ENCODE results near the gene ZNF195. TPM values are rescaled to one million over a fixed set of nuclear protein-coding genes. Genes with fewer than 3 reads are reported as not detected.
"Not testable (repeated sequence)": the region's sequence is repeated elsewhere in the genome, so short reads cannot be mapped to it uniquely, and the experiment has no call there.

ZNF195 gene
- total RNA-seq, 1 donor: 18.1 TPM

DNA sequence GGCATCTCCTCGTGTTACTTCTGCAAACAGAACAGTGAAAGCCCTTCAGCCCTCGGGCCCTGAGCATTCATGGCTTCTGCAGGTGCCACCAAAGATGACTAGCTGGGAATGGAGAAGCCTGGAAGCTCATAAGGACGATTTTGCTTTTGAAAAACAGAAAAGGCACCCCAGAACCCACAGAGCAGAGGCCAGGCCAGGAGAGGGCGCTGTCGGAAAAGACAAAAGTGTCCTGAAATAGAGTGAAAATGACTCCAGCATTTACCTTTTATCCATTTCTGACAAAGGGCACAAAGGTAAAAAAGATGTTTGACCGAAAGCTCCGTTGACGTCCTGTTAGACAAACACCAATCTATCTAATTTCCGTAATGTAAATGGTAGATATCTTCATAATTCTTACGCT is 37.6 kb downstream of the ZNF195 start:
- DNase-seq (ENCODE audit: low read depth): peak; percentile 13

DNA sequence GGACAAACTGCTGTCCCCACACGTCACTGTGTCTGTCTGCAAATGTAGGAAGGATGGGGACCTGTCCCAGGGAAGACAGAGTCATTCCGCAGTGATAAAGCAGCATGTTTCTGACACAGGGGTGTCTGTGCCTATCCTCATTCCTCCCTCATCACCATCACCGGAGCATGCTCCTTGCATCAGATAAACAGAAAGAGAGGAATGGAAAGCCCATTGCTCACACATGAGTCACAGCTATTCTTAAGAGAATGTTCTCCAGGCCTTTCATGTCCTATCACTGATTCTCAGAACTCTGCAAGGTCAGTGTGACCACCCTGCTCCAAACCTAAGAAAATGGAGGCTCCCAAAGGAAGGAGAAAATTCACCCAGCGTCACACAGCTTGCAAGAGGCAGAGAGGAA is 38.9 kb downstream of the ZNF195 start:
- DNase-seq (ENCODE audit: low read depth): peak; percentile 74
- no peak overlapping the region for H3K4me3 ChIP-seq (ENCODE audit: low read depth, low read length)
- TF ChIP-seq, protein P1, sequence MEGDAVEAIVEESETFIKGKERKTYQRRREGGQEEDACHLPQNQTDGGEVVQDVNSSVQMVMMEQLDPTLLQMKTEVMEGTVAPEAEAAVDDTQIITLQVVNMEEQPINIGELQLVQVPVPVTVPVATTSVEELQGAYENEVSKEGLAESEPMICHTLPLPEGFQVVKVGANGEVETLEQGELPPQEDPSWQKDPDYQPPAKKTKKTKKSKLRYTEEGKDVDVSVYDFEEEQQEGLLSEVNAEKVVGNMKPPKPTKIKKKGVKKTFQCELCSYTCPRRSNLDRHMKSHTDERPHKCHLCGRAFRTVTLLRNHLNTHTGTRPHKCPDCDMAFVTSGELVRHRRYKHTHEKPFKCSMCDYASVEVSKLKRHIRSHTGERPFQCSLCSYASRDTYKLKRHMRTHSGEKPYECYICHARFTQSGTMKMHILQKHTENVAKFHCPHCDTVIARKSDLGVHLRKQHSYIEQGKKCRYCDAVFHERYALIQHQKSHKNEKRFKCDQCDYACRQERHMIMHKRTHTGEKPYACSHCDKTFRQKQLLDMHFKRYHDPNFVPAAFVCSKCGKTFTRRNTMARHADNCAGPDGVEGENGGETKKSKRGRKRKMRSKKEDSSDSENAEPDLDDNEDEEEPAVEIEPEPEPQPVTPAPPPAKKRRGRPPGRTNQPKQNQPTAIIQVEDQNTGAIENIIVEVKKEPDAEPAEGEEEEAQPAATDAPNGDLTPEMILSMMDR (IDR thresholded peaks at IDR 0.05; ENCODE audit: insufficient read depth, low read length): no peak

More for the DNA sequence above, 37.6 kb downstream of the ZNF195 start:
- TF ChIP-seq, protein P1 (IDR thresholded peaks at IDR 0.05; ENCODE audit: insufficient read depth, low read length): peak; percentile 46
- H3K4me3 ChIP-seq (ENCODE audit: low read depth, low read length): no peak overlapping the region

DNA sequence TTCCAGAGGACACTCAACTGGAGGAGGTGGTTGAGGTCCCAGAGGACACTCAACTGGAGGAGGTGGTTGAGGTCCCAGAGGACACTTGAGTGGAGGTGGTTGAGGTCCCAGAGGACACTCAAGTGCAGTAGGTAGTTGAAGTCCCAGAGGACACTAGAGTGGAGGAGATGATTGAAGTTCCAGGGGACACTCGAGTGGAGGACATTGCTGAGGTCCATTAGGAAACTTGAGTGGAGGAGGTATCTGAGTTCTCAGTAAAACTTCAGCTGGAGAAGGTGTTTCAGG is 39.7 kb downstream of the ZNF195 start:
- no peak for DNase-seq (ENCODE audit: low read depth)
- TF ChIP-seq, protein P1 (IDR thresholded peaks at IDR 0.05; ENCODE audit: insufficient read depth, low read length): no peak
- no peak overlapping the region for H3K4me3 ChIP-seq (ENCODE audit: low read depth, low read length)

DNA sequence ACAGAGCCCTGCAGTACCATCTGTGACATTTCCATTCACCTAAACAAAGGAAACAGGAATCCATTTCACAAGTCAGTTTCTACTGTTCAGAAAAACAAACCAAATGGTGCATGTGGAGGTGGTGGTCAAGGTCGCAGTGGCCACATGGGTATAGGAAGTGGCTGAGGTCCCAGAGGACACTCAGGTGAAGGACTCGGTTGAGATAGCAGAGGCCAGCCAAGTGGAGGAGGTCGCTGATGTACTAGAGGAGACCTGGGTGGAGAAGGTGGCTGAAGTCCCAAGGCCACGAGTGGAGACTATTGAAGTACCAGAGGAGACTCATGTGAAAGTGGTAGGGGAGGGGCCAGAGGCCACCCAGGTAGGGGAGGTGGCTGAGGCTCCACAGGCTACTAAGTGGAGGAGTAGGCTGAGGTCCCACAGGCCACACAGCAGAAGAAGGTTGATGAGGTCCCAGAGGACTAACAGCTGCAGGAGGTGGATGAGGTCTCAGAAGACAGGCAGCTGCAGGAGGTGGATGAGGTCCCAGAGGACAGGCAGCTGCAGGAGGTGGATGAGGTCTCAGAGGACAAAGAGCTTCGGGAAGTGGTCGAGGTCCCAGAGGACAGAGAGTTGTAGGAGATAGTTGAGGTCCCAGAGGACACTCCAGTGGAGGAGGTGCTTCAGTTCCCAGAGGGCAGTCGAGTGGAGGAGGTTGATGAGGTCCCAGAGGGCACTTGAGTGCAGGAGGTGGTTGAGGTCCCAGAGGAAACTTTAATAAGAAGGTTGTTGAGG is 40.2 kb downstream of the ZNF195 start:
- no peak overlapping the region for H3K4me3 ChIP-seq (ENCODE audit: low read depth, low read length)
- TF ChIP-seq, protein P1 (IDR thresholded peaks at IDR 0.05; ENCODE audit: insufficient read depth, low read length): no peak
- DNase-seq (ENCODE audit: low read depth): no peak

DNA sequence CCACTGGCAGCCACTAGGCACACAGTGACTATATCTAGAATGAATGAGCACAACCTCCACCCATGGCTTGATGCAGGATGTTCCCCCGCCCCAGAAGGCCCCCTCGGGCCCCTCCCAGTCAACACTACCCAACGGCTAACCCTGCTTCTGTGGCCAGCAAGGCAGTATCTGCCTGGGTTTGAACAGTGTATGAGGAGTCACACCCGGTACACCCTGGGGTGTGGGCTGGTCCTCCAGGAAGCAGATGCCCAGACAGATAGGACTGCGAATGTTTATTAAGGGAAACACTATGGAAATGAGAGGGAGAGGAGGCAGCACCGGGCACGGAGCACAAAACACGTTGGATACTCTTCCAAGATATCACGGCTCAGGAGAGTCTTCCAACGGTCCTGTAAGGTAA is 42.5 kb downstream of the ZNF195 start:
- H3K4me3 ChIP-seq (ENCODE audit: low read depth, low read length); DNase-seq (ENCODE audit: low read depth): not testable (repeated sequence)

DNA sequence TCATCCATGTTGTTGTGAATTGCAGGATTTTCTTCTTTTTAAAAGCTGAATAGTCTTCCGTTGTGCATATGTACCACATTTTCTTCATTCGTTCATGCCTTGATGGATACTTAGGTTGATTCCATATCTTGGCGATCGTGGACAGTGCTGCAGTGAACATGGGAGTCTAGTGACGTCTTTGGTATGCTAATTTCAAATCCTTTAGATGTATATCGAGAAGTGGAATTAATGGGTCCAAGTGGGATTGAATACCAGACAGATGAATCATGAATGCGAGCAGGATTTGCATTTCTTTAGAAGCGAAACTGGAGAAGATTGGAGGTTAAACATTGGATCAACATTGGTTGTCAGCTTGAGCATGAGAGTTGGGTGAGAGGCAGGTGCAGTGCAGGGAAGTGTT is 45.8 kb downstream of the ZNF195 start:
- DNase-seq (ENCODE audit: low read depth): not testable (repeated sequence)

DNA sequence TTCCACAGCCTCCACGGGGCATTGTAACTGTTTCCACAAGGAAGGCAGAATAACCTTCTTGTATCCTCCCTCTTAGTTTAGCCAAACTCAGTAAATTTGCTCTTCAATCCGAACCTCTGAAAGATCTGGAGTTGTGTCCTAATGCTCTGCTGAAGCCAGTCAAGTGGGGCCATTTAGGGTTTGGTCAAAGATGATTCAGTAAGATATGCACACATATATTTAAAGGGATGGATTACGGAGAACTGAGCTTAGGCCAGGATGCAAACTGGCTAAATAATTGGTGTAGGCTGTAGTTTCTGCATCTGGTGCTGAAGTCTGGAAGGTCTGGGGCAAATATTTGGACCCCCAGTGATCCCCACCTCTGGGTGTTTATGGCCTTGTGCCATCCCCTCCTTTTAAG is 47.9 kb downstream of the ZNF195 start:
- H3K4me3 ChIP-seq (ENCODE audit: low read depth, low read length); DNase-seq (ENCODE audit: low read depth): not testable (repeated sequence)

More for the DNA sequence above, 45.8 kb downstream of the ZNF195 start:
- not testable (repeated sequence) for H3K4me3 ChIP-seq (ENCODE audit: low read depth, low read length)

DNA sequence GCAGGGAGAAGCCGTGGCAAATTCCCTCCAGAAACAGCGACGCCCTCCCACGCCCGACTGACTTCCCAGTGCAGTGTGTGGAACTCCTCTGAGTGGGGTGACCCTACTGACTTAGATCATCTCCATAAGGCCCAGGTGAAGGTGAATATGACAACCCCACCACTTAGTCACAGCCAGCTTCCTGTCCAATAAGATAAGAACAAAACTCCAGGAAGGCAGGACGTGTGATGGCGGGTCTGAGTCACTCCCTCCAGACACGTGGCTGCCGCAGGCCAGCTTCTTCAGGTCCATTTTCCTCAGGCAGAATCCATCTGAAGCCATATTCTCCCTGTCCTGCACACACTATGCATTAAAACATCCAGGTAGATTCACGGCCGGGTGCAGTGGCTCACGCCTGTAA is 48.9 kb downstream of the ZNF195 start:
- not testable (repeated sequence) for DNase-seq (ENCODE audit: low read depth); H3K4me3 ChIP-seq (ENCODE audit: low read depth, low read length)

DNA sequence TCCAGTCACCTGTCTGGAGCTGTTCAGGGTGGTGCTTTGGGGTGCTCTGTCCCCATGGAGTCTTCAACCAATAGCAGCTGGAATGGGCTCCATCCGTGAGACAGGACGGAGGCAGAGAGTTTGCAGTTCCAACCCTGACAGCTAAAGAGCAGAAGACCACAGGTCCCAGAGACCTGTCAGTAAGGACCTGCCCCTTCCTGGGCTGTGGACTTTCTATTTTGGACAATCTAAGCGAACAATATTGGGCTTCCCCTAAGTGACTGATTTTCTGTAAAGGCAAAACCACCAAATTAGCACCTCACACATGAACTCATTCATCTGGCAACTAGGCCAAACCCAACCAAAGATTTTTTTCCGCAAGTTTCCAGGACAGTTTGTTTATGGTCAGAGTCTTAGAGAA is 50.4 kb downstream of the ZNF195 start:
- DNase-seq (ENCODE audit: low read depth): not testable (repeated sequence)

DNA sequence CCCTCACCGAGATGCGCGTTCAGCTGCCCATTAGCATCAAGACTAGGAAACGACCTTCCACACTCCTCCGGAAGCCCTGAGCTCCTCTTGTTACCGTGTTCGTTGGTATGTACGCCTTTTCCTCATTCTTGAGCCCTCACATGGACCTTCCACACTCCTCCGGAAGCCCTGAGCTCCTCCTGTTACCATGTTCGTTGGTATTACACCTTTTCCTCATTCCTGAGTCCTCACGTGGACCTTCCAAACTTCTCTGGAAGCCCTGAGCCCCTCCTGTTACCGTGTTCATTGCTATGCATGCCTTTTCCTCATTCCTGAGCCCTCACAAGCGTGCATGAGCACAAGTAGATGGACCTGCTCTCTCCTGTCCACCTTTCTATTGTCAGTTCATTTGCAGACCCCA is 52.5 kb downstream of the ZNF195 start:
- DNase-seq (ENCODE audit: low read depth); H3K4me3 ChIP-seq (ENCODE audit: low read depth, low read length): not testable (repeated sequence)

More for the DNA sequence above, 50.4 kb downstream of the ZNF195 start:
- H3K4me3 ChIP-seq (ENCODE audit: low read depth, low read length): not testable (repeated sequence)

DNA sequence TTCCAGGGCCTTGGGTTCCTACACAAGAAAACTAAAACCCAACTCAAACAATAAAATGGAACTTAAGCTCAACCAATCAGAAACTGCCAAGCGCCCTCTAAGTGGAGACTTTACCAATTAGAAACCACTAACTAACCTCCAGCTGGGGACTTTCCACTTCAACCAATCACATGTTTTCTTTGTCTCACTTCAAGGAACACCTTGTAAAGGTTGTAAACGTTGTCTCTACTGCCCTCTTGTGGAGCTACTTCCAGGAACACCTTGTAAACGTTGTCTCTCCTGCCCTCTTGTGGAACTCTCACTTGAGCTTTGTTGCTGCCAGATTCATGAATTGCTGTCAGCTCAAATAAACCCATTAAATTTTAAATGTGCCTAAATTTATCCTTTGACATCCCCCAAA is 54.2 kb downstream of the ZNF195 start:
- DNase-seq (ENCODE audit: low read depth); H3K4me3 ChIP-seq (ENCODE audit: low read depth, low read length): not testable (repeated sequence)
